Stimulated activated CD8-positive, alpha-beta memory T cell treated with anti-CD3 and anti-CD28 coated beads, Interleukin-15, amount 100 ng/mL, for 1 hour (primary cell): ENCODE measurements around the gene ITPR1.

ENCODE experiments used
- DNase-seq: peaks from one replicate; pipeline ENCODE4 v3.0.0-alpha.2; 2020; ENCODE audit warnings: low read depth

The ITPR1 gene

DNA sequence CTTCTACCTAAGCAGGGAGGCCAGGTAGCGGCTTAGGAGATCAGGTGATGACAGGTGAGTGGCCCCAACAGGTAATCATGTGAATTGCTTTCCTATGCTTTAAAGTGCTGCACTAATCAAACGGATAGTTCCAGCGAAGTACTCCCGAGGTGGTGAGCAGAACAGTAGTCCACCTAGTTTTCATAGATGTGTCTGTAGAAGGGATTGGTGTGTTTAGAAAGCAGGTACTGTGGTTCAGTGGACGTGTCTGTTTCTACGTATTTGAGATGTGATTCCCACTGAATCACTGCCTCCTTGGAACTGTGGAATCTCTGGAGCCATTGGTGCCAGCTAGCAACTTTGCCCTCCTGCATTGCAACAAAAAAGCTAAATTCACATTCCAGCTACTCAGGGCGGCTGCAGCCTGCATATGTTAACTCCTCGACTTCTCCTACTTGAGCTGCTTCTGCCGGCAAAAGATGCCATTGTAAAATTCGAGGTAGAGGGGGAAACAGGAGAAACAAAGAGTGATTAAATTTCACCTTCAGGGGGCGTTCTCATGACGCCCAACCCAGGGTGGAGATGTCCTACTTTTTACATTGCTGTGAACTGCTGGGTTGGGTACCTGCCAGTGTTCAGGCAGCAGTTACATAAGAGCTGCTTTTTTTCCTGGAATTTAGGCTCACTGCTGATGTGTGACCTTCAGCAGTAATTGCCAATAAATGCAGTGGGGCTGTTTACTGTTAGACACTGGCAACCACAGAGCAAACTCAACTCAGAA is 227.3 kb downstream of the ITPR1 start:
- no peak for DNase-seq

DNA sequence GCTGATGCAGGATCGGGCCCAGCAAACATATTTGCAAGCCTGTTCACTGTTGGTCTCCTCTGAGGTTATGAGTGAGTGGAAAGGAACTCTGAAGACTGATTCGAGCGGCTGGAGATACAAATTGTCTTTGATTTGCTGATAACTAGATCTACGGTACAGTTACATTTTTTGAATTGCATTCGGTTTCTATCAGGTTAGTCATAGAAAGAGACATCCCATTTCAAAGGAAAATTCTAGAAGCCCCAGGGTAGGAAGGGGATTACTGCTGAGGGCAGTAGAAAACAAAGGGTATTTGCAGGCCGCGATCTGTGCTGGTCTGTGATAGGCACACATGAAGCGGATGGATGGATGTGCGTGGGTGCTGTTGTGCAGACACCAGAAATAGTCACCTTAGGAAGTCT is 228.4 kb downstream of the ITPR1 start:
- DNase-seq: no peak

DNA sequence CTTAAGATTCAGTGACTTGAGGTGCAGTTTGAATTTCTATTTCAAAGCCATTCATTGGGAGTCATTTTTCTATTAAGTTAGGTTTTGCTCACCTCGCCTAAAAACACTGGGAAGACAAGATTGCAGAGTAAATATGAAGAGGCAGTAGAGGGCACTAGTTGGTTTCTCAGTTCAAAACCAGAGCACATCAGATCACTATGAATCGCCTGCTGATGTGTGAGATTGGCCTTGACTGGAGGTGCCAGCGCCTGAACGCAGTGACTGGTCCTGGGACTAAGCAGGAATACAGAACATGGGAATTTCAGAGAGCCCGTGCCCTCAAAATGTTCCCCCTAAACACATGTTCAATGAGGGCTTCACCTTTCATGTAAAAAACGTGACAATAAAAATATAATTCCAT is 229.0 kb downstream of the ITPR1 start:
- DNase-seq: no peak

DNA sequence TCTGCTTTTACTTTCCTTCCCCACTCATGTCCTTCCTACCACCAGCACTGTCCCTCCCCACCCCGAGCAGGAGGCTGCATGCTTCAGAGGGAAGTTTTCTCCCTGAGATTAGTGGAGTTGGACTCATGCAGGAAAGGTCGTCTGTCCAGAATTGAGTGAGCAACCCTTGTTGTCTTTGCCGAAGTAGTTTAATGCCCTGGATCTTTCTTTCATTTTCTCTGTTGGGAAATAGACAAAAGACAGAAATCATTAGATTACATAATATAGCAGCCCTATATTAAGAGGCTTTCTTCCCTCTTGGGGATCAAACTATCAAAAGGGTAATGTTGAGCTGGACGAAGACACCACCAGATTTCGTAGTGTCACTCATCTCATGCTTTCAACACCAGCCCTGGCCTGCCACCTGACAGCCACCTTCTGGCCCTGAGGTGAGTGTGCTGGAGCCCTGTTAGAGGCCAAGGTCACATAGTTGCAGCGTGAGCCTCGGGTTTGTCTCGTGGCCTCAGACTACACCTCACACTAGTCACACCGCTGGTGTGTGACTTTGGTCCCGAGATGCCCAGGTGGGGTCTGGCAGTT is 231.0 kb downstream of the ITPR1 start:
- DNase-seq: no peak

DNA sequence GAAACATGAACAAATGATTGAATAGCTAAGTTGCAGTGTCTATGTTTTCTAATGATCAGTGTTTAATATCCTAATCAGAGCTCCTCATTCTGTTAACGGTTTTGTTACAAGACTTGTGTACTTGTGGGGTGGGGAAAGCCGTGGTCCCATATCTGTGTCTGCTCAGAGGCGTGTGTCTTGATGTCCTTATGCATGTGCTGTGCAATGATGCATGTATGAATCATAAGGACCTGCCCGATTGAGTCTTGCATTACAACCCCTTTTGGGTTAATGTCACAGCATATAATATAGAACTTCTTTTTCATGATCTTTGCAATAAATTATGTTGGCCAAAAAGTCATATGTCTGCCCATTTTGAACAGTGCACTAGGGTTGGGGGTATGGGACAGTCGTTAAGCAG is 233.4 kb downstream of the ITPR1 start:
- no peak for DNase-seq

DNA sequence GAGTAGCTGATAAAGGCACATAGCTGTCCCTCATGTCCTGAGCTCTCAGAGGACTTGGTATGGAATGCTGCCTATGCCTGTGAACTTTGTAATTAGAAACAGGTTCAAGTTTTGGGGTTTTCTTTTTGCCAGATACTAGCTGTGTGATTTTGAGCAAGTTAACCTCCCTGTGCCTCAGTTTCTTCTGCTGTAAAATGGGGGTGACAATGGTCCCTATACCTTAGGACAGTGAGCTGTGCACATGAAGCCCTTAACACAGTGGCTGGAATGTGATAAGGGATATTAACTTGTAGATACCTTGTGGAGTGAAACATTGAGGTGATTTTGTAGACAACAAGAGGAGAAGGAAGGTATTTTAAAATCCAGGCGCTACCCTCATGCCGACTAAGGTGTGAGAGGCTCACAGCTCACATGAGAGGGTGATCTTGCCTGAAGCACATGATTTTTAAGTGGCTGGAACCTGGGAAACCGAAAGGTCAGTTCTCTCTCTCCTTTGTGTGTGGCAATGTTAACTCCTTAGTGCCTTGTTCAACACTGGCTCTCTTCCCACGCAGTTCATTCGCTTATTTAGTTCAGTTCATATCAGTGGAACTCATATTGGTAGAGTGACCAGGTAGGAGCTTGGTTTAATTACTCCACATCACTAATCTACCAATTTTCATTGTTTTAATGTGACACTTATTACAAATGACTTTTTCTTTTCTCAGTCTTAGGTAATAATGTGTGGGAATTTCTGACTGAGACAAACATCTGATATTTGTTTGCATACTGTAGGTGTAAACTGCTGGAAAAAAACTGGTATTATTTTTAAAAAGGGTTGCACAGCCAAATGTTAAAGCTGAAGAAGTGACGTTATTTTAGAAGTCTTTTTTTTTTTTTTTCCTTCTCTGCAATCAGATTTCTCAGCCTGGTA is 236.2 kb downstream of the ITPR1 start:
- no peak for DNase-seq

DNA sequence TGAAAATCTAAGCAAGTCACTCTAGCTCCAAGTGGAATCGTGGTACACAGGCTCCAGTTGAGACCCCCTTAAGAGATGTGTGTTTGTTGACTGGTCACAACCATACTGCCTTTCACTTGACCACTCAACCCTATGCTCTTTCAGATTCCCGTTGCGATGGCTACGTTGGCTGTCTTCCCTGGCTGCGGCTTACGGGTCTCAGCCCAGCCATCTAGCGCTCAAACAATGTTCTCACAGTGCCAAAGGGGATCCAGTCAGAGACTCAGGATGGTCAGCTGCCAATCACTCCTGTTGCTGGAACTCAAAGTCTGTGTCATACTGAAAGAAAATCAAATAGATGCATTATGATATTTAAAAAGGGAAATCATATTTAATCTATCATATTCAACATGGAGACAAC is 237.6 kb downstream of the ITPR1 start:
- DNase-seq: no peak

DNA sequence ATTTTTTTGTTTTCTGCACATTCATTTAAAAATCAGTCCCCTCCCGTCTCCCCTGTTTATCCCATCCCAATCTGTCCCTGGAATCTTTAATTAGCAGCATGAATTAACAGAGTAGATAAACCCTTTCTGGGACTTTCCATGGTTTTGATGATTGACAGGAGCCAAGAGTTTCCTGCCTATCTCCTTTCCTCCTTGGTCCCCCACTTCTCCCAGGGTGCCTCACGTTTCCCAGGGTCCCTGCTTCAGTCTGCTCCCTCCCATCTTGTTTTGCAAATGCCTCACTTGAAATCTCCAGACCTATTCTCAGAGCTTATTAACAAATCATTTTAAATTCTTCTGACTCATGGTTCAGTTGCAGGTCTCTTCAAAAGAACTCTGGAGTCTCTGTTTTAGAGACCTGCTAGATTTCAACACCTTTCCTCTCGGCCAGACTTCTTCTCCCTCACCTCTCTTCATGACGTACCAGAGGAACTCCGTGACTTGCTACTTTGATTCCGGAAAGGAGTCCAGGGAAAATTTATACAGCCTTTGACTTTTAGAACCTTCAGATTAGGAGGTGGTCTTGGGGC is 238.5 kb downstream of the ITPR1 start:
- DNase-seq: no peak

DNA sequence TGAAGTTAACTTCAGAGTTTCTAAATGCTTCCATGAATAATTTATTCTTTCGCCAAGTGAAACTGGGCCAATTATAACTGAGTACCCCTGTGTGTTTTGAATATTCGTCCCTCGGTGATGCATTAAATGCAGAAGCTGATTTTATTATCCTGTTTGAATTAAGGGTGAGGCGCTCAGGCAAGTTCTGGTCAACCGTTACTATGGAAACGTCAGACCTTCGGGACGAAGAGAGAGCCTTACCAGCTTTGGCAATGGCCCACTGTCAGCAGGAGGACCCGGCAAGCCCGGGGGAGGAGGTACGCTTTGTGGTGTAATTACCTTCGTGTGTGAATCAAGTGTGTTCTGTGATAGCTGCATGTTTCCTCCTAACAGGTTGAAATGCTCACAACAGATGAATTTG is 239.8 kb downstream of the ITPR1 start:
- no peak for DNase-seq

DNA sequence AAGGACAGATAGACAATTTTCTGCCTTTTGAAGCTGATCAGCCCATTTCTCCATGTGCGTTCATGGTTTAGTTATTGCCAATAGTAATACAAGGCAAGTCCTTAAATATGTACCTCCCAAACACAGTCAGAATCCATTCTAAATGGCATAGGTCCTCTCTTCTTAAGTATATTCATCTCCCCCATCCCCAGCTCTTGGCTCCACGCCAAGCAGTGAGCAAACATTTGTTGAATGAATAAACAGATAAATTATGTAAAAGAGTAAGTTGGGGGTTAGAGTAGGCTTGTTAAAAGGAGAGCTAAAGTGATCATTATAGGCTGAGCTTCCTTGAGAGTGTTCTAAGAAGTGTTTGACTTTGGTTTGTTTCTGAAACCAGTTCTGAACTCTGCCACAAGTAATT is 241.3 kb downstream of the ITPR1 start:
- no peak for DNase-seq

DNA sequence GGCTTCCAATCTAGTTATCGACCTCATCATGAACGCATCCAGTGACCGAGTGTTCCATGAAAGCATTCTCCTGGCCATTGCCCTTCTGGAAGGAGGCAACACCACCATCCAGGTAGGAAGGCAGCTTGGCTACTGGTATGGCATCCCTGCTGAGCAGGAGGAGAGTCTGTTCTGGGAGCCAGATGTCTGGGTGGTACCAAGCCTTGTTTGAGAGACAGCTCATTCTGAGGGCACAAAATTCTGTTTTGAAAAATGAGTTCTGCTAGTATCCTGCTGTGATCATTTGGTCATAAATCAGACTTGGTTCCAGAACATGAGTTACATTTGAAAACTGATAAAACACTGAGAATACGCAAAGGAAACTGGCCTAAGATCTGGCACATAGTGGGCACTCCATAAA is 242.1 kb downstream of the ITPR1 start:
- no peak for DNase-seq

DNA sequence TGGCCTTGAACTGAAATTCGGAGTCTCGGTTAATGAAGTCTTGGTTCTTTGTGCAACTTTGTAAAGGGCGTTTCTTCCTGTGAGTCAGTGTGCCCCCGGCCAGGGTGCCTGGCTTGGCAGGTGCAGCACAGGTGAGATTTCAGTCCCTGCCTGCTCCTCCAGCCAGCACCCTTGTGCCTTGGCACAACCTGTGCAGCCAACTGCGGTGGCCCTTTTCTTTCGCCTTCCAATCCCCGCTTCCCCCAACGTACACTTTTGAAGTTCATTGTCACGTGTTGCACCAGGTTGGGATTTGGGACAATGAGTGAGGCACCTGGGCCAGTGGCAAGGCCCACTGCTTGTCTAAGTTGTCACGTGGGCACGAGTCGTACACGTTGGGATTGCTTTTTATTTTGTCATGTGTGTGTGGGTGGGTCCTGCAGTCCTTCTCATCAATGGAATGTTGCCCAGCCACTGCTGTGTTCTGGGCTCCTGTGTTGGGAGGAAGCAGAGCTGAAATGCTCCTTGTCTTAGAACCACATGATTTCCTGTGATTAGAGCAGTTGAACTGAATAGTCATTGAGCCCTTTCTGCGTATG is 243.2 kb downstream of the ITPR1 start:
- DNase-seq: no peak

DNA sequence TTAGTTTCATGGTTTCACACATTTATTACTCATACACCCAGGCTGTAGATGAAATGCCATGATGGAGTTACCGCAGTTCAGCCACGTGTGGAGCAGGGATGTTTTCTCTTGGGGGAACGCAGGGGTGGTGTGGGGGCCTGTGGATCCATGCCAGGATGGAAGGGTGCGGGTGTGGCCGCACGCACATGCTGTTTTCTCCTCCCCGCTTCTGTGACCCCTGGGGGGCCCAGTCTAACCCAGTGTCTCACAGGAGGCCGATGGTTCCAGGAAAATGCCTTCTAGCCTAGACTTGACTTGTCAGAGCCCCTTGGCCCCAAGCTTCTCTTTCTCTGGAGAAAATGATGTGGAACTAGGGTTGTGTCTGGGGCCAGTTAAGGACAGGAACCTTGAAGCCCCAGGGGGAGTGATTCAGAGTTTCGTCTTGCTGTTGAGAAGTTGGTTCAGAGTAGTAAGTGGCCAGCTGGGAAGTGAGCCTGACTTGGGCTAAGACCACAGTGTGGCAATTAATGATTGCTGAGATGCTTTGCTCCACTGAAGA is 245.7 kb downstream of the ITPR1 start:
- DNase-seq: no peak

DNA sequence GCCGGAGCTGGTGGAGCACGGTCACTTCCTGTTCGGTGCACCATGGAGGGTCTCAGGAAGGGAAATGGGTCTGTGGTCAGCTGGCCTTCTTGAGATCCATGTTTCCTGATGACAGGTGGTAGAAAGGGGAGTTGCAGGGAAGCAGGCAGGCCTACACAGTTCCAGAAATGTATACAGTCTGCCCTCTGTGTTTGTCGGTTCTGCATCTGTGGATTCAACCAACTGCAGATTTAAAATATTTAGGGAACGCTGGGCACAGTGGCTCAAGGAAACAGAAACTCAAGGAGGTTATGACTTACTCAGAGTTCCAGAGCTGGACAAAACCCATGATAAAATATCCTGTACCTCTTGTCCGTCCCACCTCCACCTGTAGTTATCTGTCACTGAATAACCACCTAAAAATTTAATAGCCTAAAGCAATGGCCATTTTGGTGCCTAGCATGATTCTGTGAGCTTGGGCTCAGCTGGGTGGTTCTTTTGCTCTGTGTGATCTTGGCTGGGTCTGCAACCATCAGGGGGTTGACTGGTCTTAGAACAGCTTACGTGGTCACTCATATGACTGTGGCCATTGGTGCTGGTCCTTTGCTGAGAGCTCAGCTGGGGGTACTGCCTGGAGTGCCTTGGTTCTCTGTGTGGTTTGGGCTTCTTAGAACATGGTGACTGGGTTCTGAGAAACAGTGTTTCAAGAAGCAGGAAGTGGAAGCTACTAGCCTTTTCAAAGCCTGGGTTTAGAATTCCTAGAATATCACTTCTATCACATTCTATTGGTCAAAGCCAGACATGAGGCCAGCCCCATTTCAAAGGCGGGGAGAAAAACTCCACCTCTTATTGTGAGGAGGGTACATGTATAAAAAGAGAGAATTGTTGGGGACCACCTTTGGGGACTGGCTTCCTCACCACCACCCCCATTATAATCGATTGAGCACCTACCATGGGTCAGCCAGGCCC is 246.4 kb downstream of the ITPR1 start:
- DNase-seq: no peak

DNA sequence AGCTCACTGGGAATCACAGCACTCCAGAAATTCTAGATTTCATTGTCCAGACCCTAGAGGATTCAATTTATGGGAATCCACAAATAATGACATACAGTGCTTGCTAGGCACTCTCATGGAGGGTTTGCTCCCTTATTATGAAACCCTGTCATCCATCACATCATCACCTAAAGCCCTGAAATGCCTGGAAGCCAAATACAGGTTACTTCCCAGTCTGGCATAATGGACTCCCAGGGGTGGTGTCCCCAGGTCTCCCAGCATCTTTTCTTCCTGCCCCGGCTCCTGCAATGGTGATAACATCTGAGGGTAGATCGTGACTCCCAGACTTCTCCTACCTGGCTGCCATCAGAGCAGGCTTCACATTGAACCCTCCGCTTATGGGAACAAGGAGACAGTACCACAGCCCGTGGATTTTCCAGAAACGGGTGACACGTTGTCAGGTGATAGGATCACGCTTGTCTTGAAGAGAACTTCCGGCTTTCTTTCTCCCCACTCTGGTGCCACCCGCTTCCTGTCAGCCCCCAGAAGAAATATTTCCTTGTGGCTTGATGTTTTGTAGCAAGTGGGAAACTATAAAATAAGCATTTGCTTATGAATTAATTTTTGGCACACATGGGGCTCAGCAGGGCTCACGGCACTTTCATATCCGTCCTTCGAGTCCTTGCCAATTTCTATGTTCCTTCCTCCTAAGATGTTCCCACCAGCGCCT is 247.4 kb downstream of the ITPR1 start:
- DNase-seq: no peak

DNA sequence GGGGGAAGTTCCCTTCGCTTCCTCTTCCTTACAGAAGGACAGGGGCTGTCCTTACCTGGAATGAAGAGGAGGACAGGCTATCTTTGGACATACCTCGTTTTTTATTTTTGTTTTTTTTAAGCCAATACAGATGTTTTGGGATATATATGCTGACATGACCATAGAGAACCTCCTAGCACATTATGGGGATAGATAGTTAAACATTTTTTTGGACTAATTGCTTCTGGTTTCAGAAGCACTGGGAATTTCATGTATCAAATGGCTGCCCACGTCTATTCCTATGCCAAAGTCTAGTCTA is 247.9 kb downstream of the ITPR1 start:
- no peak for DNase-seq

DNA sequence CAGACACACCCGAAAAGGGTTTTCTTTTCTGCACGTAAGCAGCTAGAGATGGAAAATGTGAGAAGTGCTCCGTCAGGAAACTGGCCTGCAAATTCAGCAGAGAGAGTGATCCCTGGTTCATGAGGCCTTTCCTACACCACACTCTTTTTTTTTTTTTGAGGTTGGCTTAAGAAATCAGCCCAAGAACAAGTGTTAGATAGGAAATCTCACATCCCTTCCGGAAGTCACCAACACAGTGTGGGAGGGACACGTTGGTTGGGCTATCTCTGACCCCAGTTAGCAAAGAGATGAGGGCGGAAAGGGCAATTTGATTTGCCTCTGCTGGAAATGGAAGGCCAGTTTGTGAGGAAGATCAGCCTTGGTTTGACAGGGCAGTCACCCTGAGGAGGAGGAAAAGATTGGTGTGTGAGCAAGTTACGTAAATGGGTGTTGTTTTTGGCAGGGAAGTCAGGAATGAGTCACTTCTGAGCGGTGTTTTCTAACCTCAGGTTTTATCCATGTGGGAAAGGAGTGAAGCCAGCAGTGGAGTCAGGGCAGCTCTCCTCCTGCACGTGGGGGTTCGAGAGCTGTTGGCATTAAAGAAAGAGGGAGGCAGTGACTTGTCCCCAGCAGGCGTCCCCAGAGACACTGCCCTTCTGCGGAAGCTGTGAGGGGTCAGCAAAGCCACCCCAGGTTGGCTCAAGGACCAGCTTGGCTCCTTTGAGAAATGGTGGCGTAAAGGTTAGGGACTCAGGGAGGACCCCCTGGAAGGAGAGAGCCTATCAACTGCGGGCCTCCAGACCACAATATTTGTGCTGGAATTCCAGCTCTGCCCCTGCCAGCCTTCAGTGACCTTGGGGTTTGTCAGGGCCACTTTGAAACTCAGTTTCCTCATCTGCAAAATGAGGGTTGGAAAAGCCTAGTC is 248.5 kb downstream of the ITPR1 start:
- no peak for DNase-seq

DNA sequence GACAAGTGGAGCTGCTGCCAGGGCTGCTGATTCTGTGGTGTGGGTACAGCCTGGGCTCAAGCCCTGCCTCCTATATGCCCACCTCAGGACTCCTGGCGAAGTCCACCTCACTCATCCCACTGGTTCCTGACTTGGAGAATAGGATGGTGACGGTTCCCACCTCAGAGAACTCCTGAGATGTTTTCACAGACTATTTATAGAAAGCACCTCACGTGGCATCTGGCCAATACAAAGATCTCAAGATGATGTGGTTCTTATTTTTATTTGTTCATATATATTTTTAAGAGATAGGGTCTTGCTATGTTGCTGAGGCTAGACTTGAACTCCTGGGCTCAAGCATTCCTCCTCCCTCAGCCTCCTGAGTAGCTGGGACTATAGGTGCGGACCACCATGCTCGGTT is 249.2 kb downstream of the ITPR1 start:
- DNase-seq: no peak

DNA sequence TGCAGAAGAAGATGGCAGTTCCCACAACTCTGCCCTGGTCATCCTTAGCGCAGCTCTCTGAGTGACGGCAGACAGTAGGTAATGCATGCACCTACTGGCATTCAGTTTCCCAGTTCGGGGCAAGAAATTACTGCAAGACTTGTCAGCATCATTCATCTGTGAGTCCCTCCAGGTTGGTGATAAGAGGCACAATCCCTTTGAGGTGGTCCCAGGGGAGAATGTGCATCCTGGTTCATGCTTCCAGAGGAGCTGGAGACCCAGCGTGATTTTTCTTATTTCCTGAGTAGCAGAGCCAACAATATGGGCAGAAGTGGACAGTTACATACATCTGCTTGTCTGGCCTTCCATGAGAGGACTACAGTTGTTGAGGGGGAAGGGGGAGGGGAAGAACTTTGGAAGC is 250.2 kb downstream of the ITPR1 start:
- no peak for DNase-seq
